Measurements from ENCODE around the gene GXYLT2. TPM values are rescaled to one million over a fixed set of nuclear protein-coding genes. Genes with fewer than 3 reads are reported as not detected.

The GXYLT2 gene
- total RNA-seq, 4 donors from 2014 or later: 0.31 to 0.94 (median 0.38) TPM; not detected in 1

- DNase-seq (no peak), ATAC-seq (no peak)
- Histone ChIP-seq H3K36me3 (no peaks in the 10 kb centered on the region), H3K27me3 (no peaks in the 10 kb centered on the region), H3K4me1 (no peaks in the 10 kb centered on the region), H3K9me3 (no peaks in the 10 kb centered on the region), H3K4me3 (no peak overlapping the region), H3K27ac (no peak overlapping the region)
- in situ Hi-C loops (cut with MboI; ENCODE audit: low sequenced_read_pairs in 4 of 4) (no loop called here), intact Hi-C loops (cut with DNase I; ENCODE audit: low total_unique reads) (no loop called here)
- TF ChIP-seq POLR2A (IDR thresholded peaks at IDR 0.05) (no peak), CTCF (IDR thresholded peaks at IDR 0.05 in 4 of 5, conservative IDR thresholded peaks at IDR 0.05 in 1 of 5) (no peak)
Observed at GRCh38 chr3:72973786-72974185, 85.9 kb downstream of the GXYLT2 start.

GRCh38 chr3:72974956-72975355, 87.1 kb downstream of the GXYLT2 start:
- Histone ChIP-seq H3K36me3 (no peaks in the 10 kb centered on the region), H3K9me3 (no peaks in the 10 kb centered on the region), H3K4me1 (no peaks in the 10 kb centered on the region), H3K4me3 (no peak overlapping the region), H3K27me3 (no peaks in the 10 kb centered on the region), H3K27ac (no peak overlapping the region)
- in situ Hi-C loops (cut with MboI; ENCODE audit: low sequenced_read_pairs in 4 of 4) (no loop called here), intact Hi-C loops (cut with DNase I; ENCODE audit: low total_unique reads) (no loop called here)
- TF ChIP-seq CTCF (IDR thresholded peaks at IDR 0.05 in 4 of 5, conservative IDR thresholded peaks at IDR 0.05 in 1 of 5): no peak
- no peak for TF ChIP-seq POLR2A (IDR thresholded peaks at IDR 0.05)
- no peak for ATAC-seq
- DNase-seq: no peak

GRCh38 chr3:72976281-72976741, 88.5 kb downstream of the GXYLT2 start:
- no peaks in the 10 kb centered on the region for H3K4me1 ChIP-seq
- no peak for ATAC-seq
- in situ Hi-C loops (cut with MboI; ENCODE audit: low sequenced_read_pairs in 4 of 4): no loop called here
- intact Hi-C loops (cut with DNase I; ENCODE audit: low total_unique reads): no loop called here
- H3K27ac ChIP-seq: no peak overlapping the region
- DNase-seq: no peak
- H3K9me3 ChIP-seq: no peaks in the 10 kb centered on the region
- no peaks in the 10 kb centered on the region for H3K36me3 ChIP-seq
- TF ChIP-seq POLR2A (IDR thresholded peaks at IDR 0.05) (no peak), CTCF (IDR thresholded peaks at IDR 0.05 in 4 of 5, conservative IDR thresholded peaks at IDR 0.05 in 1 of 5) (no peak)
- no peak overlapping the region for H3K4me3 ChIP-seq
- H3K27me3 ChIP-seq: no peaks in the 10 kb centered on the region

GRCh38 chr3:72977060-72977808, 89.4 kb downstream of the GXYLT2 start:
- no peak for TF ChIP-seq POLR2A (IDR thresholded peaks at IDR 0.05)
- no peak for TF ChIP-seq CTCF (IDR thresholded peaks at IDR 0.05 in 4 of 5, conservative IDR thresholded peaks at IDR 0.05 in 1 of 5)
- no peaks in the 10 kb centered on the region for H3K4me1 ChIP-seq
- no peak overlapping the region for H3K27ac ChIP-seq
- H3K27me3 ChIP-seq: no peaks in the 10 kb centered on the region
- intact Hi-C loops (cut with DNase I; ENCODE audit: low total_unique reads) (no loop called here), in situ Hi-C loops (cut with MboI; ENCODE audit: low sequenced_read_pairs in 4 of 4) (no loop called here)
- H3K9me3 ChIP-seq: no peaks in the 10 kb centered on the region
- H3K4me3 ChIP-seq: no peak overlapping the region
- DNase-seq: no peak
- no peaks in the 10 kb centered on the region for H3K36me3 ChIP-seq
- no peak for ATAC-seq
